T47D (cell line): ENCODE data around the gene TFEB.
A peak's percentile ranks its signal among the peaks of the same experiment; 100 is the strongest.

Source experiments
- DNase-seq, 2 experiments: peaks; one replicate each; pipeline versions ENCODE4 v3.0.0 to v3.0.0-alpha.2; 2011 to 2012; ENCODE audit warnings: low read depth in 1 of 2, low spot score in 1 of 2
- JUND ChIP-seq: IDR thresholded peaks from 2 replicates; pipeline ENCODE4 v1.6.1; 2012; ENCODE audit warnings: low read depth
- in situ Hi-C: cut with HindIII; loops from 2 replicates; pipeline ENCODE4 v1.10.0; 2016; ENCODE audit warnings: low sequenced_read_pairs, low pct_unique_long_range_greater_than_20kb

Gene TFEB

DNA sequence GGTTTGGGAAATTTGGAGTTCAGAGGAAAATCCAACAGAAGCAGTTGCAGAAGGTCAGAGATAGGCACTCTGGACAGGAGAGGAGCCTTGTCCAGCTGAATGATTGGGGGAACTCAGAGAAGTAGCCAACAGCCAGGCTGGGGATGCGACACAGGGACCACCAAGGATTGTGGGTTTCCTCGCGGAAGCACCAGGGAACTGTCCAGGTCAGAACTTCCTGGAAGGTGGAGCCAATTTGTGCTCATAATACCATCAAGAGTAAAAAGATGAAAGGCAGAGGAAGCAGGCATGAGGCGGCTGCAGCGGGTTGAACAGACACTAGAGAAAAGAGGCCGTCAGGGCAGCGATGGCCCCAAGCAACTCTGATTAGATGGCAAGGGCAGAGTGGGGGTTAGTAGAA is 63.4 kb downstream of the TFEB start:
- in situ Hi-C loops = no loop called here
- TF ChIP-seq JUND = no peak
- DNase-seq = no peak

DNA sequence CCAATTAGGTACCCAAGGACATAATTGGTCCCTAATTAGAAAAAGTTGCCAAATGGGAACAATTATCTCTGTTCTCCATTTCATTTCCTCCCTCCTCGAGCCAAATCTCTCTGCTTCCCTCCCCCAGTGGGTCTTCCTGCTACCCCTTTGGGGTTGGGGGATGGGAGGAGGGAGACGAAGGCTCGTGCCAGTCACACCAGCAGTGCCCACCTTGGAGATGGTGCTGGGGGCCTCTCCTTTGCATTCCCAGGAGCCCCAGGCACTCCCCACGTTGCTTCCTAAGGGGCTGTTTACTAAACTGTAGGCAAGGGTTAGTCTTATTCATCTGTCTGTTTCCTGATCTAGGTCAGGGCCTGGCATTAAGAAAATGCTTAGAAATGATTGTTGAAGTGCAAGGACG is 64.0 kb downstream of the TFEB start:
- TF ChIP-seq JUND = no peak
- DNase-seq = no peak
- in situ Hi-C loops = no loop called here

DNA sequence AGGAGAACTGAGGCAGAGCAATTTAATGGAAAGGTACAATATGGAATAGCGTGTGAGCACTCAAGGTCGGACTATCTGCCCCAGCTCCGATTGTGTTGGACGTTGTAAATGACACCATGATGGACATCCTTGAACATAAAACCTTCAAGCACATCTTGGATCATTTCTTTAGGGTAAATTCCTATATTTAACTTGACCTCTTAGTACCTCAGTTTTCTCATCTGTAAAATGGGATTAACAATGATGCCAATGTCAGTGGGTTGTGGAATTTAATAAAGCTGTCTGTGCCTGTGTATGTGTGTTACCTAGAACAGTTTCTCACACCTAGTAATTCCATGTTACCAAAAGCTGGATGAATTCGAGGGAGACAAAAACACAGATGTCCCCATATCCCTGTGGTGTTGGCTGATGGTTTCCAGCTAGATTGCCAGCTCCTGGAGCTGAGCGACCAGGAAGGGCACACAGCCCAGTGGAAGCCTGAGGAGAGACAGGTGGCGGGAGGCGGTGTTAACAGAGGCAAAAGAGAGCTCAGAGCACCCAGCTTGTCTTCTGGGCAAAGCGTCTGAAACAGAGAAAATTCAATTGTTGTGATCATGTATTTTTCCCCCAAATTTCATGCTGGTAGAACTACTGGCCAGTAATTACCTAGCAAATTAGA is 64.6 kb downstream of the TFEB start:
- TF ChIP-seq JUND = no peak
- in situ Hi-C loops = no loop called here
- DNase-seq = no peak

GRCh38 chr6:41668968-41669367 is 66.4 kb downstream of the TFEB start:
- TF ChIP-seq JUND = no peak
- no peak for DNase-seq
- in situ Hi-C loops = no loop called here

- in situ Hi-C loops = no loop called here
- DNase-seq = no peak
- TF ChIP-seq JUND = no peak
These were observed 68.2 kb downstream of the TFEB start for GRCh38 chr6:41667195-41667594.

DNA sequence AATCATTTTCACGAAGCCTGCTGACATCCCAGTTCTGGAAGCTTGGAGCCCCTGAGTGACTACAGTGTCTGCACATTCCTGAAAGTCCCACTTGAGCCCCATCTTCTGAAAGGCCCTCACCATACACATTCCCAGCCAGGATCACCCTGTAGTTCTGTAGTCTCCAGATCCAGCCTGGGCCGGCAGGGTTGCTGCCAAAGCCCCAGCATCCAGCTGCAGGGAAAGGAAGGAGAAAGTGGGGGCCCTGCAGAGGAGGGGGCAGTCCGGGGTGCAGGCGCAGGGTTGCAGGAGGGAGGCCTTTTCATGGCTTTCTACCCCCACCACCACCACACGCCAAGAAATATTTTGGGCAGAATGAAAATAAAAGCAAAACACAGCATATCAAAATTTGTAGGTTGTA is 71.1 kb downstream of the TFEB start:
- in situ Hi-C loops = no loop called here
- DNase-seq = no peak
- TF ChIP-seq JUND = no peak

GRCh38 chr6:41663568-41663967 is 71.8 kb downstream of the TFEB start:
- no peak for DNase-seq
- in situ Hi-C loops = no loop called here
- no peak for TF ChIP-seq JUND

DNA sequence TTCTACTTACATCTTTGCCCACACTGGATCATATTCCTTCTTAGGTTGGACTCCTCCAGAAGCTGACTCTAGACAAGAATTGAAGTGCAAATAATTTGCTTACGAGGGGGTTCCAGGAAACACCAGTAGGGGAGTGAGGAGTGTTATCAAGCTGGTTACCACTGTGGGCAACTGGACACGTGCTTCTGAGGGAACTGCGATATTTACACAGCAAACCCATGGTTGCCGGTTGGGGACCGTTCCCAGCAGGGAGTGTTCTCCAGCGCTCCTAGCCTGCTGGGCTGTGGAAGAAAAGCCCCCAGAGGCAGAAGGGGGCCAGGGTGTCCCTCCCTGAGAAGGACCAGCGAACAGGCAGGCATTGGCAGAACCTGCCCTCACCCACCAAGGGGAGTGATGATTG is 75.5 kb downstream of the TFEB start:
- in situ Hi-C loops = no loop called here
- DNase-seq = no peak
- TF ChIP-seq JUND = no peak

GRCh38 chr6:41658636-41659035 is 76.8 kb downstream of the TFEB start:
- in situ Hi-C loops = no loop called here
- TF ChIP-seq JUND = no peak
- DNase-seq = no peak

GRCh38 chr6:41657131-41658094 is 78.0 kb downstream of the TFEB start:
- no peak for TF ChIP-seq JUND
- in situ Hi-C loops = no loop called here
- no peak for DNase-seq

DNA sequence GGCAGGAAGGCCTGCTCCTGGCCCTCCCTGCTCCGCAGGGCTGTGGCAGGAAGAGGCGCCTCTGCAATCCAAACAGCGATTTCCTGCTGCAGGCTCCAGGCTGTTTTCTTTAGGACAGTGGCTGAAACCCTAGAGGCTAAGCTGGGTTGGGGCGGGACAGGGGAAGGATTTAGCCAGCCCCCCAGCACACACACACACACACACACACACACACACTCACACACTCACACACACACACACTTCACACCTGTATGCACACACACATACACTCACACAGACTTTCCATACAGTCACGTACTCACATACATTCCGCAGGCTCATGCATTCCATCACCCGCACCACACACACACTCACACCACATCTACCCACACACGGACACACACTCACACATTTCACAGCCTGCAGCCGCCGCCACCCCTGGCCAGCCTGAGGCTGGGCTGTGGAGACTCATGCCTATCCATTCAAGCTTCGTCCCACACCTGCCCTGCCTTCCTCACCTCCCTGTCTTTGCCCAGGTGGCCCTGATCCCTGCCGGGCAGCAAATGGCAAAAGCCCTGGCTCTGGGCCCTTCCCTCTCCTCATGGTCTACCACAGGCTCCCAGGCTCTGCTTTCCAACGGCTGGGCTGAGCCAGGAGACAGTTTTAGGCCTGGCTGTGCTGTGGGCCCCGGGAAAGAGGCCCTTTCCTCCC is 79.3 kb downstream of the TFEB start:
- DNase-seq = peak in 1 of 2 experiments; percentile 28
- in situ Hi-C loops = no loop called here
- TF ChIP-seq JUND = no peak

DNA sequence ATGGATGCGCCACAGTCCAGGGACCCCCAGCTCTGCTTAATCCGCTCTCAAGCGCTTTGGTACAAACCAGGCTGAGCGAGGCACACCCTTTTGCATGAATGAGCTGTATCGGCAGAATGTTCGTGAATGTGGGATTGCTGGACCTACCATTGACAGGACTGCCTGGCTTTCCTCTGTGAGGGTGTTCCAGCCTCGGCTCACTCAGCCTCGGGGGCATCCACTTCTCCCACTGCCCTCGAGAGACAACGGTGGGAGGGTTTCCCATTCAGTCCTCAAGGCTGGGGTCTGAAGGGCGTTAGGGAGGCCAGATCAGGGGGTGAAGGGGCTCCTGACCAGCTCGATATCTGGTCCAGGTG is 79.8 kb downstream of the TFEB start:
- DNase-seq = no peak
- in situ Hi-C loops = no loop called here
- no peak for TF ChIP-seq JUND

DNA sequence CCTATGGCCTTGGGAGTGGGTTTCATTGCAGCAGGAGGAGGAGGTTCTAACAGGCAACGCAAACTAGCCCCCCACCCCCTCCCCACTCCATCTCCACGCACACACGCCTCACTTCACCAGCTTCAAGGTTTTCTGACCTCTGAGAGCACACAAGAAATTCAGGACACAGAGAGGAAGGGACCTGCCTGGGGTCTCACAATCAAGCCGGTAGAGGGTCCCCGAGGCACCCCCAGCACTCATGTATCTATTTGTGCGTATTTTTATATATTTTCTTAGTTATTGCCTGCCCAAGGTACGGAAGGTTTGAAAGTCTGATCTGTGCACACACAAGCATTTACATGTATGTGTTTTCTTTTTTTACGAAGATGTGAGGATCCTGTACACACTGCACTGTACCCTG is 80.2 kb downstream of the TFEB start:
- no peak for DNase-seq
- in situ Hi-C loops = no loop called here

More for the DNA sequence above, 80.2 kb downstream of the TFEB start:
- no peak for TF ChIP-seq JUND
